ENCODE results near the gene CLBA1. TPM values are rescaled to one million over a fixed set of nuclear protein-coding genes. Genes with fewer than 3 reads are reported as not detected.

The CLBA1 gene
- total RNA-seq, 1 donor: 6.9 TPM

DNA sequence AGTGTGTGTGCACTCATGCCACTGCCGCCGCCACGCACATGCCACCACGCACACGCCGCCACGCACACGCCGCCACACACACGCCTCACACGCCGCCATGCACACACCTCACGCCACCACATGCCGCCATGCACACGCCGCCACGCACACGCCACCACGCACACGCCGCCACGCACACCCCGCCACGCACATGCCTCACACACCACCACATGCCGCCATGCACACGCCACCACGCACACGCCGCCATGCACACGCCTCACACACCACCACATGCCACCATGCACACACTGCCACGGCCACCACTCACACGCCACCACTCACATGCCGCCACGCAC is 6.3 kb downstream of the CLBA1 start:
- no peak overlapping the region for H3K4me3 ChIP-seq (ENCODE audit: low read depth, low read length)
- TF ChIP-seq CTCF (IDR thresholded peaks at IDR 0.05; ENCODE audit: insufficient read depth, low read depth, low read length): no peak
- no peak for DNase-seq (ENCODE audit: low read depth)

DNA sequence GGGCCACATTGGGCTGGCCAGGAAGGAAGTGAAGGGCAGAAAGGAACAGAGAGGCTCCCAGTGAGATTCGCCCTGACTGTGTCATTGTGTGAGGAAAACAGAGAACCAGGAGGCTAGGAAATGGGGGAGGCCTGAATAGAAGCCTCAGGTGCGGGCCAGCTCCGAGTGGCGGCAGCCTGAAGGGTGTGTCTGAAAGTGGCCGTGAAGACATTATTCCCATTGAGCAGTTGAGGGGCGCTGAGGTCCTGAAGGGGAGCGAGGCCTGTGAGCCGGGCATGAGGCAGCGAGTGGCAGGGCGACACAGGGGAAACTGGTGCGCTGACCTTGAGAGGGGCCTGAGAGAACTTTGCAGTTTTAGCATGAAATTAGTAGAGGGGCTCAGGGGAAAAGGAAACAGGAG is 6.9 kb downstream of the CLBA1 start:
- H3K4me3 ChIP-seq (ENCODE audit: low read depth, low read length): no peak overlapping the region
- TF ChIP-seq CTCF (IDR thresholded peaks at IDR 0.05; ENCODE audit: insufficient read depth, low read depth, low read length): no peak
- DNase-seq (ENCODE audit: low read depth): no peak

- TF ChIP-seq CTCF (IDR thresholded peaks at IDR 0.05; ENCODE audit: insufficient read depth, low read depth, low read length): no peak
- H3K4me3 ChIP-seq (ENCODE audit: low read depth, low read length): no peak overlapping the region
- DNase-seq (ENCODE audit: low read depth): no peak
Measured at GRCh38 chr14:104993306-104993705, 7.7 kb downstream of the CLBA1 start.

DNA sequence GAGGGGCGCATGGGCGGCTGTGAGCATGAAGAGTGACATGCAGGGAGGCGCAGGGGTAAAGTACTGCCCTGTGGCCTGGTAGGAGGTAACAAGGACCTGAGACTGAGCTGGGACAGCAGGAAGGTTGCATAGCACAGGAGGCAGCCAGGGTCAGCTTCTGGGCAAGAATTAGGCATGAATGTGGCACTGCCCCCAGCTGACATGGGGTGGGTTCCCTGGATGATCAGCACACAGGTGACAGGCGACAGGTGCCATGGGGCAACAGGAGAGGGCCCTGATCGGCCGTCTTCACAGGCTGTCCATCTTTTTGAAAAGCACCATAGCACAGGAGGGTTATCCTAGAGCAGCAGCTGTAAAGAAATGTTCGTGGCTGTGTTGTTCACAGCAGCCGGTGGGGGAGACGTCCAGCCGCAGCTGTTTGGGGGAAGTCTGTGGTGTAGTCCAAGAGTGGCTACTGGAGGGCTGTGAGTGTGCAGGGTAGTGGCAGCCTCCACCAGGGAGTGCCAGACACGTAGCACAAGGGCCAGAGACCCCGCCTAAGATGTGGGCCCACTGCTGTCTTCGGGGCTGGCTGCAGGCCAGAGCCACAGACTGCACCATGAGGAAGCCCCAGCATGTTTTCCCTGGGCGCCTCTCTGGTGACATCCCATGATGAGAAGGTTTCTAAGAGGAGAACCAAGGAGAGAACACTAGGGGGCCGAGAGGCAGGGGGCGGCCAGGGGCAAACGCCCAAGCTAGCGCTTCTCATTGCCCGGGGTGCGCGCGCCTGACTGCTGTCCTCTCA is 8.4 kb downstream of the CLBA1 start:
- DNase-seq (ENCODE audit: low read depth): no peak
- no peak for TF ChIP-seq CTCF (IDR thresholded peaks at IDR 0.05; ENCODE audit: insufficient read depth, low read depth, low read length)
- H3K4me3 ChIP-seq (ENCODE audit: low read depth, low read length): no peak overlapping the region

- DNase-seq (ENCODE audit: low read depth): no peak
- no peak overlapping the region for H3K4me3 ChIP-seq (ENCODE audit: low read depth, low read length)
- TF ChIP-seq CTCF (IDR thresholded peaks at IDR 0.05; ENCODE audit: insufficient read depth, low read depth, low read length): no peak
Measured at GRCh38 chr14:104994978-104995377, 9.4 kb downstream of the CLBA1 start.

GRCh38 chr14:104996032-104996431 is 10.4 kb downstream of the CLBA1 start:
- H3K4me3 ChIP-seq (ENCODE audit: low read depth, low read length): no peak overlapping the region
- DNase-seq (ENCODE audit: low read depth): no peak
- TF ChIP-seq CTCF (IDR thresholded peaks at IDR 0.05; ENCODE audit: insufficient read depth, low read depth, low read length): no peak

- no peak for DNase-seq (ENCODE audit: low read depth)
- no peak overlapping the region for H3K4me3 ChIP-seq (ENCODE audit: low read depth, low read length)
- TF ChIP-seq CTCF (IDR thresholded peaks at IDR 0.05; ENCODE audit: insufficient read depth, low read depth, low read length): no peak
Measured at GRCh38 chr14:104996483-104996882, 10.9 kb downstream of the CLBA1 start.
